ENCODE data around the gene GPHA2. TPM values are rescaled to one million over a fixed set of nuclear protein-coding genes. Genes with fewer than 3 reads are reported as not detected.

The GPHA2 gene
- total RNA-seq, 2 experiments from 2014 or later: not detected

DNA sequence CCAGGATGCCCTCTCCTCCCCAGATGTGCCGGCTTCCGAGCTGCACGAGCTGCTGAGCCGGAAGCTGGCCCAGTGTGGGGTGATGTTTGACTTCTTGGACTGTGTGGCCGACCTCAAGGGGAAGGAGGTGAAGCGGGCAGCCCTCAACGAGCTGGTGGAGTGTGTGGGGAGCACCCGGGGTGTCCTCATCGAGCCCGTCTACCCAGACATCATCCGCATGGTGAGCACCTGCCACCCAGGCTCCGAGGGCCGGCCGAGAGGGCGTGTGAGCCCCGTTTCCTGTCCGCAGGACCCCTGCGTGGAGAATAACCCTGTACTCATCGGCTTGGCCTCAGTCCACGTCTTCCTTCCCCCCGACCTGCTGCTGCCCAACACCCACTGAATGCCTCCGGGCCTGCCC lies 9.0 kb downstream of the GPHA2 start:
- no peak for ATAC-seq
- Mint-ChIP-seq H3K4me3 (no peak overlapping the region), H3K4me1 (ENCODE audit: low read depth) (peaks cover 17% of the 10 kb centered on the region), H3K36me3 (ENCODE audit: low read depth) (peaks cover 13% of the 10 kb centered on the region), H3K27me3 (ENCODE audit: low read depth) (no peaks in the 10 kb centered on the region), H3K27ac (no peak overlapping the region), H3K9me3 (ENCODE audit: insufficient read depth) (no peaks in the 10 kb centered on the region)
- no peak for DNase-seq
- CTCF ChIA-PET: interaction anchor here (1.5 to 1.6 kb wide), 2 partner anchors 9 to 16 kb away, joined by 3 to 5 read pairs; no protein-coding TSS in a partner anchor
- POLR2A ChIA-PET: interaction anchor here (0.6 kb wide), 1 partner anchor 9 kb away, joined by 3 read pairs; no protein-coding TSS in a partner anchor

DNA sequence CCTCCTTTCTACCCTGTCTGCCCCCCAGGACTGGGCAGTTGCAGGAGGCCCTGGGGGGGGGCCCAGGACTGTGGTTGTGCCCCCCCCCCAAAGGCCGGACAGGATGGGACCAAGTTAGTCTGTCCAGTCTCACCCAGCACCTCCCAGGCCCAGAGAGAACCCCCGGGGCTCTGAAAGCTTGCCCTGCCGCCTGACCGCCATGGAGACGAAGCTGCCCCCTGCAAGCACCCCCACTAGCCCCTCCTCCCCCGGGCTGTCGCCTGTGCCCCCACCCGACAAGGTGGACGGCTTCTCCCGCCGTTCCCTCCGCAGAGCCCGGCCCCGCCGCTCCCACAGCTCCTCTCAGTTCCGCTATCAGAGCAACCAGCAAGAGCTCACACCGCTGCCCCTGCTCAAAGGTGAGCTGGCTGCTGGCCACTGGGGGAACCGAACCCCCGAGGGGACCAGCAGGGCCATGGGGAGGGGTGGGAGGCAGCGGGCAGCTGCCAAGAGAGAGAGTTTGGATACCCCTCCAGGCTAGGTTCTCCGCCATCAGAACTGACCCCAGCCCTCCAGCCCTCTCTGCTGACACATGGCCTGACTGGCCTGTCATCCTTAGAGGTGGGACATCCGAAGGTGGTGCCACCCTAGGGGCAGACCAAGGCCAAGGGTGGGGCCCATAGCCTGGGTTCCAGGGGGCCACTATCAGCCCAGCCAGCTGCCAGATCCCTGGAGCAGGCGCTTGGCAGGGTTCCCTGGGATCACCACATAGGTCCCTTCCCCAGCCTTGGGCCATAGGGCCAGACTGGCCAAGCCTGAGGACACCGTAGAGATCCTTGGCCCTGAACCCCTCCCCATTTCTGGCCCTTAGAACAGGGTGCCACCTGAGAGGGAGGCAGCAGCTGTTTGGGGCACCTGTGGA lies 9.9 kb downstream of the GPHA2 start:
- Mint-ChIP-seq H3K36me3 (ENCODE audit: low read depth) (peaks cover 9% of the 10 kb centered on the region), H3K4me1 (ENCODE audit: low read depth) (peaks cover 17% of the 10 kb centered on the region), H3K9me3 (ENCODE audit: insufficient read depth) (no peaks in the 10 kb centered on the region), H3K4me3 (peak overlapping the region; percentile 93), H3K27ac (peak overlapping the region; percentile 76), H3K27me3 (ENCODE audit: low read depth) (no peaks in the 10 kb centered on the region)
- CTCF ChIA-PET: interaction anchor here (1.4 to 2.2 kb wide), 3 partner anchors 8 to 88 kb away, joined by 3 to 14 read pairs (median 5); partner anchors contain the start of gene ARL2
- POLR2A ChIA-PET: no interaction called here
- ATAC-seq: no peak
- no peak for DNase-seq

DNA sequence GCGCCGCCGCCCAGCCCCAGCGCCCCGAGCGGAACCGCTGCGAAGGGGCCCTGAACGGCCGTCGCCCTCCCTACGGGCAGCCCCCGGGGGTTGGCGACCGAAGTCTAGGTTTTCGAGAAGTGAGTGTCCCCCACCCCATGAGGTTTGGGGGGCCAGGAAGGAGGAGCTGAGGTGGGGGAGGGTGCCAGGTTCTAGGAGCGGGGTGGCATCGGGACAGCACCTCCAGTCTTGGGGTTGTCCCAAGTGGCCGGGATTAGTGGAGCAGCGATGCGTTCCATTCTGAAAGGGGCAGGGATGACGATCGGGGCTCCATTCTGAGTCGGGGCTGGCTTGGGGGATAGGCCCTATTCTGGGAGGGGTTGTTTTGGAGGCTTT lies 10.8 kb downstream of the GPHA2 start:
- Mint-ChIP-seq H3K27me3 (ENCODE audit: low read depth) (no peaks in the 10 kb centered on the region), H3K4me1 (ENCODE audit: low read depth) (peaks cover 17% of the 10 kb centered on the region), H3K27ac (peak overlapping the region; percentile 76), H3K4me3 (peak overlapping the region; percentile 93), H3K9me3 (ENCODE audit: insufficient read depth) (no peaks in the 10 kb centered on the region), H3K36me3 (ENCODE audit: low read depth) (peaks cover 4% of the 10 kb centered on the region)
- DNase-seq: peak; percentile 29
- ChIA-PET POLR2A (interaction anchor here (0.8 to 1.1 kb wide), 3 partner anchors 9 to 65 kb away, joined by 3 to 4 read pairs (median 4); no protein-coding TSS in a partner anchor), CTCF (interaction anchor here (1.4 to 2.2 kb wide), 2 partner anchors 8 to 89 kb away, joined by 3 to 14 read pairs; partner anchors contain the start of gene ARL2)
- no peak for ATAC-seq

DNA sequence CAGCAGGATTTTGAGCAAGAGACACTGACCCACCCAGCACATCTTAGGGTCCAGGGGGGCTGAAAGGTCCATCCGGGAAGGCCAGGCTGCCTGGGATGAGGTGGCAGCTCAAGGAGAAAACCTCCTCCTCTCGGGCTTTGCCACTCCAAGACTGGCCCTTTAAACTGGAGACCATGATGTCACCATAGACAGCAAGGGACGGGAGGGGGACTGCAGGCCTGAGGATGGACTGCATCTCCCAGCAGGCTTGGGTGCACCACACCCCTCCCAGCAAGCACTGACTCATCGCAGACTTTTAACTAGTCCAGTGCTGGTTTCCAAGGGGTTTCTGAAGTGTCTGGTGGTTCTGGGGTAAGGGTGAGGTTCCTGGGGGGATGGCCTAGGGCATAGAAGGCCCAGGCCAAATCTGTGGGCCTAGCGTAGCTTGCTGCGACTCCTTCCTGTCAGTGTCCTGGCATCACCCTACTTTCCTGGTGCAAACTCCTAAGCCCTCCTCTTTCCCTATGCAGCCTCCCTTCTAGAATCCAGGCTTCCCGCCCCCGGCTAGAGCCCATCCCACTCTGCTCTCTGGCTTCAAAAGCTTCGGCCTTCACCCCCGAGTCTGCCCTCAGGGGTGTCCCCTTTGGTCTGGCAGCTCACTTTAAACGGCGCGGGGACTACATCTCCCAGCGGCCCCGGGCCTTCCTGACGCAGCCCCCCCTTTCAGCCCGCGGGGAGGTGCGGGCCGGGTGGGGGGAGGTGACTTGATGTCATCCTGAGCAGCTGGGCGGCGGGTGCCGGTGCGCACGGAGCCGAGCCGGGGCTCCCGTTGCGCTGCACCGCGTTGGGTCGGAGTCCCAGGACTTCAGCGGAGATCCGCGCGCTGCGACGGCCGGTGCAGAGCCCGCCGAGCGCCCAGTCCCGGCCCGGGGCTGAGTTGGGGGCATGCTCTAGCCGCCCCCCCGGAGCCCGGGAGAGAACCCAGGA lies 11.5 kb downstream of the GPHA2 start, which contains the start of gene PPP2R5B:
TSS of gene PPP2R5B (plus strand) at position 746 of the 966 bp plus-strand sequence. CDS start 1,046 bp downstream, outside the sequence.
- Mint-ChIP-seq H3K4me1 (ENCODE audit: low read depth) (peaks cover 17% of the 10 kb centered on the region), H3K27ac (peak within 1 kb of the TSS; percentile 98), H3K4me3 (peak within 1 kb of the TSS; percentile 93), H3K27me3 (ENCODE audit: low read depth) (no peaks in the 10 kb centered on the region), H3K9me3 (ENCODE audit: insufficient read depth) (no peaks in the 10 kb centered on the region), H3K36me3 (ENCODE audit: low read depth) (peaks cover 2% of the 10 kb centered on the region)
- DNase-seq (peak; percentile 94), ATAC-seq (peak; percentile 92)
- POLR2A ChIA-PET: interaction anchor here (0.7 to 1.3 kb wide), 7 partner anchors 8 to 338 kb away, joined by 3 to 4 read pairs (median 4); partner anchors contain the start of genes ARL2 and POLA2
- CTCF ChIA-PET: interaction anchor here (0.7 to 2.2 kb wide), 4 partner anchors 8 to 89 kb away, joined by 3 to 14 read pairs (median 4); partner anchors contain the start of genes ARL2, BATF2 and CDC42BPG

DNA sequence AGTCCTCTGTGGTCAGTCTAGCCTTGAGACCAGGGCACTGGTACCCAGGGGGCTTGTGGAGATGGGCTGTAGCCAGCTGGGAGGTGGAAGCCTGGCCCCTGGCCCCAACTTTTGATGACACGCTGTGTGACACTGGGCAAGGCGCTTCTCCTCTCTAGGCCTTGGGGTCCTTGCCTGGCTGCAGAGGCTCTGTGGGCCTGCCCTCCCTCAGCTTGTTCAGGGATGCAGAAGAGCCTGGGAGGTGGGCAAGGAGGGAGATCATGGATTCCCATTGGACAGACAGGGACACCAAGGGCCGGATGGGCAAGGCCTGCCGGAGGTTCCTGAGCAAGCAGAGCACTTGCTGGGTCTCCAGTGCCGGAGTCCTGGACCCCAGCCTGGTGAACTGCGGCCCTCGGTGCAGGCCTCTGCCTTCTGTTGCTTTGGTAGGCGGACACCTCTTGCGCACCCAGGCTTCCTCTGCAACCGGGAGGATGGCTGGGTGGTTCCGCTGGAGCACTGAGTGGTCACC lies 12.5 kb downstream of the GPHA2 start:
- POLR2A ChIA-PET: interaction anchor here (1.3 kb wide), 1 partner anchor 339 kb away, joined by 4 read pairs; the partner anchor contains the start of gene POLA2
- no peaks in the 10 kb centered on the region for H3K27me3 Mint-ChIP-seq (ENCODE audit: low read depth)
- H3K36me3 Mint-ChIP-seq (ENCODE audit: low read depth): peaks cover 2% of the 10 kb centered on the region
- DNase-seq: no peak
- no peak overlapping the region for H3K4me3 Mint-ChIP-seq
- peaks cover 19% of the 10 kb centered on the region for H3K4me1 Mint-ChIP-seq (ENCODE audit: low read depth)
- no peak for ATAC-seq
- CTCF ChIA-PET: interaction anchor here (1.5 to 2.2 kb wide), 2 partner anchors 73 to 90 kb away, joined by 5 to 14 read pairs; partner anchors contain the start of genes ARL2 and BATF2
- no peak overlapping the region for H3K27ac Mint-ChIP-seq
- no peaks in the 10 kb centered on the region for H3K9me3 Mint-ChIP-seq (ENCODE audit: insufficient read depth)

DNA sequence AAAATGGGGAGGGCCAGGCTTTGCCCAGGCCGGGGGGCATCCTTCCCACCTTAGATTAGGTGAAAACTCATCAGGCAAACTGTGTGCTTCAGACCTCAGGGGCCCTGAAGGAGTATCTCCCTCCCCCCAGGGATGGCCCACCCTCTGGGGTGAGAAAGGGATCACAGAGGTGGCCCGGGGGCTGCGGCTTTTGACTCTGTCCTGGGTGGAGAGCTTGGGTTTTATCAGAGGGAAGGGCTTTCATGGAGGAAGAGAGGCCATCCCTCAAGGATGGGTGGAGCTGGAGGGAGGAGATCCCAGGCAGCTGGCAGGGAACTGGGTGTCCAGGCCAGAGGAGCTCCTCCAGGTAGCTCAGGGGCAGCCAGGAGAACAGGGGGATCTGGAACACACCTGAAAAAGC lies 14.3 kb downstream of the GPHA2 start:
- H3K9me3 Mint-ChIP-seq (ENCODE audit: insufficient read depth): no peaks in the 10 kb centered on the region
- no peaks in the 10 kb centered on the region for H3K36me3 Mint-ChIP-seq (ENCODE audit: low read depth)
- ChIA-PET CTCF (interaction anchor here (1.1 to 1.5 kb wide), 2 partner anchors 33 to 74 kb away, joined by 3 to 5 read pairs; no protein-coding TSS in a partner anchor), POLR2A (interaction anchor here (0.8 kb wide), 1 partner anchor 95 kb away, joined by 3 read pairs; no protein-coding TSS in a partner anchor)
- ATAC-seq (no peak), DNase-seq (no peak)
- no peaks in the 10 kb centered on the region for H3K27me3 Mint-ChIP-seq (ENCODE audit: low read depth)
- no peak overlapping the region for H3K27ac Mint-ChIP-seq
- peaks cover 31% of the 10 kb centered on the region for H3K4me1 Mint-ChIP-seq (ENCODE audit: low read depth)
- H3K4me3 Mint-ChIP-seq: no peak overlapping the region

DNA sequence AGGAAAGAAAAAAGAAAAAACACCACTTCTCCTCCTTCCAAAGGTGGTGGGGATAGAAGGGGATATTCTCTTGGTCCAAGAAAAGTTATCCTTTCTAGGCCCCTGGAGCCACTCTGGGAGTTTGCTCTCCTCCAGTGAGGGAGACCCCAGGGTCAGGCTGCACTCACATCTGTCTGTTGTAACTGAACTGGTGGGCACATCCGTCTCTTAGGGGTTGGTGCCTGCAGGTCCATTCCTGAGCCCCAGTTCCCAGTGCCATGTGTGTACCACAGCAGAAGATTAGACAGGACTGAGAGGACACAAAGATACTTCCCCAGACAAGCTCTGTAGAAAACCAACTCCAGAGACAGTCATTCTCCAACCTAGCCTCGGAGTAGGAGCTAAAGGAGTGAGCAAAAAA lies 15.6 kb downstream of the GPHA2 start:
- DNase-seq (no peak), ATAC-seq (no peak)
- no peaks in the 10 kb centered on the region for H3K36me3 Mint-ChIP-seq (ENCODE audit: low read depth)
- POLR2A ChIA-PET: no interaction called here
- H3K4me1 Mint-ChIP-seq (ENCODE audit: low read depth): peaks cover 37% of the 10 kb centered on the region
- no peaks in the 10 kb centered on the region for H3K9me3 Mint-ChIP-seq (ENCODE audit: insufficient read depth)
- CTCF ChIA-PET: no interaction called here
- H3K27me3 Mint-ChIP-seq (ENCODE audit: low read depth): no peaks in the 10 kb centered on the region
- no peak overlapping the region for H3K4me3 Mint-ChIP-seq
- no peak overlapping the region for H3K27ac Mint-ChIP-seq

DNA sequence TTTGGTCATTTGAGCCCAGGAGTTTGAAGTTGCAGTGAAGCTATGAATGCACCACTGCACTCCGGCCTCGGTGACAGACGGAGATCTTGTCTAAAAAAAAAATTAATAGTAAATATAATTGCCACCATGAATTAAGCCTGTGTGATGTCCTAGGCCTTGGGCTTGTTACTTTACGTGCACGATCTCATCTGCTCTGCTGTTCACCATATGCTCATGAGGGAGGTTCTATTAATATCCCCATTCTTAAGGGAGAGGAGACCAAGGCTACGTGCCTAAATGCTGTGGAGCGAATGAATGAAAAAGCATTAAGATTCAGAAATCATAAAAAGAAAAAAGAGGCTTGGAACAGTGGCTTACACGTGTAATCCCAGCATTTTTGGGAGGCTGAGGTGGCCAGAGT lies 16.1 kb downstream of the GPHA2 start:
- no peak for DNase-seq
- H3K36me3 Mint-ChIP-seq (ENCODE audit: low read depth): no peaks in the 10 kb centered on the region
- H3K4me3 Mint-ChIP-seq: no peak overlapping the region
- H3K9me3 Mint-ChIP-seq (ENCODE audit: insufficient read depth): no peaks in the 10 kb centered on the region
- ChIA-PET CTCF (interaction anchor here (2.2 kb wide), 1 partner anchor 71 kb away, joined by 9 read pairs; no protein-coding TSS in a partner anchor), POLR2A (no interaction called here)
- peaks cover 35% of the 10 kb centered on the region for H3K4me1 Mint-ChIP-seq (ENCODE audit: low read depth)
- H3K27ac Mint-ChIP-seq: no peak overlapping the region
- no peak for ATAC-seq
- H3K27me3 Mint-ChIP-seq (ENCODE audit: low read depth): no peaks in the 10 kb centered on the region

DNA sequence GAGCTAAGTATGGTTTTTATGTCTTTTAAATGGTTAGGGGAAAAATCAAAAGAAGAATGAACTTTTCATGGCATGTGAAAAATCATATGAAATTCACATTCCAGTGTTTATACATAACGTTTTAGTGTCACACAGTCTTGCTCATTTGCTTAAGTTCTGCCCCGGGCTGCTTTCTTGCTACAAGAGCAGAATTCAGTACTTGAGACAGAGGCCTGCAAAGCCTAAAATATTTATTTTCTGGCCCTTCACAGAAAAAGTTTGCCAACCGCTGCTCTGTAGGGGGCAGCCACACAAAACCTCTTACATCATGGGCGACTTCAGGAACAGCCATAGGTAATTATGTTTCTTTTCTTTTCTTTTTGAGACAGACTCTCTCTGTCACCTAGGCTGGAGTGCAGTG lies 17.7 kb downstream of the GPHA2 start:
- Mint-ChIP-seq H3K27ac (peak overlapping the region; percentile 97), H3K27me3 (ENCODE audit: low read depth) (no peaks in the 10 kb centered on the region), H3K9me3 (ENCODE audit: insufficient read depth) (no peaks in the 10 kb centered on the region), H3K4me3 (peak overlapping the region; percentile 89), H3K36me3 (ENCODE audit: low read depth) (peaks cover 4% of the 10 kb centered on the region), H3K4me1 (ENCODE audit: low read depth) (peaks cover 28% of the 10 kb centered on the region)
- DNase-seq: peak; percentile 40
- ChIA-PET CTCF (interaction anchor here (0.7 to 2.2 kb wide), 9 partner anchors 9 to 192 kb away, joined by 3 to 9 read pairs (median 4); partner anchors contain the start of genes BATF2 and CDC42BPG), POLR2A (interaction anchor here (0.6 to 1.0 kb wide), 2 partner anchors 9 to 204 kb away, joined by 3 read pairs; partner anchors contain the start of genes FAU and MRPL49)
- ATAC-seq: no peak

DNA sequence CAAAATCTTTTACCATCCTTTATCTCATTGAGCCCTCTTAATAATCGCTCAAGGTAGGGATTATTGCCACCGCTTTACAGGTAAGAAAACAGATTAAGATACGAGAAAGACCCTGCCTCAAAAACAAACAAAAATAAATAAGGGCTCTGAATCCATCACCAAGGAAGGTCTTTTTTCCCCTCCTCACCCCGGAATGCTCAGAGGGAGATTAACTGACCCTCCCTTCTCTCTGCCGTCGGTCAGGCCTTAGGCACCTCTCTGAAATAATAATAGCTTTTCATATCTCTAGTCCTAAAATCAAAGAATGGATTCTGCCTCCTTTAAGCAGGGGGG lies 18.1 kb downstream of the GPHA2 start:
- Mint-ChIP-seq H3K9me3 (ENCODE audit: insufficient read depth) (no peaks in the 10 kb centered on the region), H3K27me3 (ENCODE audit: low read depth) (no peaks in the 10 kb centered on the region)
- POLR2A ChIA-PET: interaction anchor here (0.6 to 1.0 kb wide), 2 partner anchors 9 to 204 kb away, joined by 3 read pairs; partner anchors contain the start of genes FAU and MRPL49

More for the DNA sequence above, 18.1 kb downstream of the GPHA2 start:
- Mint-ChIP-seq H3K27ac (peak overlapping the region; percentile 97), H3K36me3 (ENCODE audit: low read depth) (peaks cover 4% of the 10 kb centered on the region), H3K4me3 (peak overlapping the region; percentile 89), H3K4me1 (ENCODE audit: low read depth) (peaks cover 28% of the 10 kb centered on the region)
- CTCF ChIA-PET: interaction anchor here (0.7 to 2.2 kb wide), 9 partner anchors 9 to 193 kb away, joined by 3 to 9 read pairs (median 4); partner anchors contain the start of genes BATF2 and CDC42BPG
- ATAC-seq (no peak), DNase-seq (no peak)
